ENCODE results near the gene TFRC. TPM values are rescaled to one million over a fixed set of nuclear protein-coding genes. Genes with fewer than 3 reads are reported as not detected.
"Not testable (repeated sequence)": the region's sequence is repeated elsewhere in the genome, so short reads cannot be mapped to it uniquely, and the experiment has no call there.

Gene TFRC
- total RNA-seq, 1 donor from 2014 or later, result 76.4 TPM

- Histone ChIP-seq H3K27me3 (ENCODE audit: low read depth) (no peaks in the 10 kb centered on the region), H3K36me3 (peaks cover 99% of the 10 kb centered on the region), H3K9me3 (replicated peaks) (no peaks in the 10 kb centered on the region), H3K4me3 (no peak overlapping the region), H3K27ac (replicated peaks) (no peak overlapping the region), H3K4me1 (no peaks in the 10 kb centered on the region)
- intact Hi-C loops (cut with micrococcal nuclease), result no loop called here
- TF ChIP-seq, protein P1, sequence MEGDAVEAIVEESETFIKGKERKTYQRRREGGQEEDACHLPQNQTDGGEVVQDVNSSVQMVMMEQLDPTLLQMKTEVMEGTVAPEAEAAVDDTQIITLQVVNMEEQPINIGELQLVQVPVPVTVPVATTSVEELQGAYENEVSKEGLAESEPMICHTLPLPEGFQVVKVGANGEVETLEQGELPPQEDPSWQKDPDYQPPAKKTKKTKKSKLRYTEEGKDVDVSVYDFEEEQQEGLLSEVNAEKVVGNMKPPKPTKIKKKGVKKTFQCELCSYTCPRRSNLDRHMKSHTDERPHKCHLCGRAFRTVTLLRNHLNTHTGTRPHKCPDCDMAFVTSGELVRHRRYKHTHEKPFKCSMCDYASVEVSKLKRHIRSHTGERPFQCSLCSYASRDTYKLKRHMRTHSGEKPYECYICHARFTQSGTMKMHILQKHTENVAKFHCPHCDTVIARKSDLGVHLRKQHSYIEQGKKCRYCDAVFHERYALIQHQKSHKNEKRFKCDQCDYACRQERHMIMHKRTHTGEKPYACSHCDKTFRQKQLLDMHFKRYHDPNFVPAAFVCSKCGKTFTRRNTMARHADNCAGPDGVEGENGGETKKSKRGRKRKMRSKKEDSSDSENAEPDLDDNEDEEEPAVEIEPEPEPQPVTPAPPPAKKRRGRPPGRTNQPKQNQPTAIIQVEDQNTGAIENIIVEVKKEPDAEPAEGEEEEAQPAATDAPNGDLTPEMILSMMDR (IDR thresholded peaks at IDR 0.05; ENCODE audit: borderline replicate concordance), result no peak
- DNase-seq, result no peak
These were observed 17.9 kb downstream of the TFRC start for GRCh38 chr3:196063971-196064370.

GRCh38 chr3:196063456-196063855 lies 18.4 kb downstream of the TFRC start:
- Histone ChIP-seq H3K27ac (replicated peaks) (no peak overlapping the region), H3K27me3 (ENCODE audit: low read depth) (no peaks in the 10 kb centered on the region), H3K9me3 (replicated peaks) (no peaks in the 10 kb centered on the region), H3K4me3 (no peak overlapping the region), H3K36me3 (peaks cover 99% of the 10 kb centered on the region), H3K4me1 (no peaks in the 10 kb centered on the region)
- TF ChIP-seq, protein P1 (IDR thresholded peaks at IDR 0.05; ENCODE audit: borderline replicate concordance), result no peak
- DNase-seq, result no peak
- intact Hi-C loops (cut with micrococcal nuclease), result no loop called here

- DNase-seq, result no peak
- intact Hi-C loops (cut with micrococcal nuclease), result no loop called here
- TF ChIP-seq, protein P1 (IDR thresholded peaks at IDR 0.05; ENCODE audit: borderline replicate concordance), result no peak
- H3K27ac ChIP-seq (replicated peaks), result no peak overlapping the region
- H3K4me3 ChIP-seq, result no peak overlapping the region
- H3K27me3 ChIP-seq (ENCODE audit: low read depth), result no peaks in the 10 kb centered on the region
- H3K9me3 ChIP-seq (replicated peaks), result no peaks in the 10 kb centered on the region
- H3K36me3 ChIP-seq, result peaks cover 99% of the 10 kb centered on the region
- no peaks in the 10 kb centered on the region for H3K4me1 ChIP-seq
These were observed 18.8 kb downstream of the TFRC start for GRCh38 chr3:196063049-196063448.

- Histone ChIP-seq H3K36me3 (peaks cover 99% of the 10 kb centered on the region), H3K9me3 (replicated peaks) (no peaks in the 10 kb centered on the region), H3K4me1 (no peaks in the 10 kb centered on the region), H3K4me3 (no peak overlapping the region), H3K27ac (replicated peaks) (no peak overlapping the region), H3K27me3 (ENCODE audit: low read depth) (no peaks in the 10 kb centered on the region)
- DNase-seq, result no peak
- TF ChIP-seq, protein P1 (IDR thresholded peaks at IDR 0.05; ENCODE audit: borderline replicate concordance), result no peak
- intact Hi-C loops (cut with micrococcal nuclease), result no loop called here
These were observed 21.1 kb downstream of the TFRC start for GRCh38 chr3:196060834-196061233.

GRCh38 chr3:196057760-196058331 lies 24.0 kb downstream of the TFRC start:
- TF ChIP-seq, protein P1 (IDR thresholded peaks at IDR 0.05; ENCODE audit: borderline replicate concordance), result no peak
- H3K27me3 ChIP-seq (ENCODE audit: low read depth), result no peaks in the 10 kb centered on the region
- DNase-seq, result no peak
- H3K4me1 ChIP-seq, result no peaks in the 10 kb centered on the region
- intact Hi-C loops (cut with micrococcal nuclease), result no loop called here
- no peak overlapping the region for H3K27ac ChIP-seq (replicated peaks)
- H3K4me3 ChIP-seq, result no peak overlapping the region
- no peaks in the 10 kb centered on the region for H3K9me3 ChIP-seq (replicated peaks)
- H3K36me3 ChIP-seq, result peaks cover 99% of the 10 kb centered on the region

DNA sequence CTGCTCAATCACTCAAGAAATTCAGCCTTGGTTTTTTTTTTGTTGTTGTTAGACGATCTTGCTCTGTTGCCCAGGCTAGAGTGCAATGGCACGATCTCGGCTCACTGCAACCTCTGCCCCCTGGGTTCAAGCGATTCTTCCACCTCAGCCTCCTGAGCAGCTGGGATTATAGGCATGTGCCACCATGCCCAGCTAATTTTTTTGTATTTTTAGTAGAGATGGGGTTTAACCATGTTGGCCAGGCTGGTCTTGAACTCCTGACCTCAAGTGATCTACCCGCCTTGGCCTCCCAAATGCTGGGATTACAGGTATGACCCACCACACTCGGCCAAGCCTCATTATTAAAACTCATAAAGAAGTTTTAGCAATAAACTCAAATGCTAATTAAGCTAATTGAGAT lies 25.5 kb downstream of the TFRC start:
- H3K4me1 ChIP-seq; DNase-seq; H3K27ac ChIP-seq (replicated peaks); H3K27me3 ChIP-seq (ENCODE audit: low read depth); intact Hi-C loops (cut with micrococcal nuclease); H3K4me3 ChIP-seq; H3K9me3 ChIP-seq (replicated peaks): not testable (repeated sequence)
- H3K36me3 ChIP-seq, result peaks cover 99% of the 10 kb centered on the region

Measured in left ventricle myocardium inferior (tissue), 1 donor.